Posterior vena cava (tissue), 2 donors: ENCODE data around the gene IDE. TPM values are rescaled to one million over a fixed set of nuclear protein-coding genes. Genes with fewer than 3 reads are reported as not detected.
"Not testable (repeated sequence)": the region's sequence is repeated elsewhere in the genome, so short reads cannot be mapped to it uniquely, and the experiment has no call there.

Experiments
- DNase-seq: peaks from one replicate; pipeline ENCODE4 v3.0.0-alpha.2; 2020; ENCODE audit warnings: low spot score
- intact Hi-C, 2 donors: fragments of 100-400 bp; cut with DNase I; formaldehyde crosslinking; loops; one replicate each; pipeline versions ENCODE4 v1.14.1 to v1.14.2; 2022 to 2023
- total RNA-seq, 2 donors: library from RNA; stranded (reverse); fragmentation: NEBNext Ultra II Directional; extraction: Animal tissue kit (Norgen Biotek cat#: 25700); gene quantifications; one replicate each; pipeline ENCODE4 v1.2.1, GENCODE V29; 2021
- donor health status: DM: yes; HTN: yes; CAD: no.
- donor health status: DM: yes; HTN: yes; CAD: no.

IDE gene
- total RNA-seq, 2 donors from 2014 or later = 40.1 to 45.6 TPM

GRCh38 chr10:92508866-92509265 is 65.0 kb downstream of the IDE start:
- intact Hi-C loops = no loop called here
- no peak for DNase-seq

DNA sequence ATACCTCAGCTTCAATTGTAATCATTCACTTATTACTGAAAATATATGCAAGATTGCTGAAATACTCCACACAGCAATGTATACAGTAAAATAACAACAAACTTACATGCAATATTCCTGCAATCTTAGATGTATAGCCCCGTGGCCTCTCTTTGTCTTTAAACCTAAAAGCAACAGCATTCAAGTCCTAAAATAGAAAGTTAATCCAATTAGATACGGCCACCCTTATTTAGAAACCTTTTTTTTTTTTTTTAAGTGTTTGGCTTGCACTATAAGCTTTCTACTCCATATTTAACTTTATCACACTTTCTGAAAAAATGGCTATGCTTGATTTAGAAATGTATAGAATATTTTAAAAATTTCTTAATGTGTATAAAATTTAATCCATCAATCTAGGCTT is 67.6 kb downstream of the IDE start:
- intact Hi-C loops = no loop called here
- DNase-seq = no peak

GRCh38 chr10:92505044-92505443 is 68.8 kb downstream of the IDE start:
- intact Hi-C loops = no loop called here
- DNase-seq = no peak

- intact Hi-C loops = no loop called here
- no peak for DNase-seq
Measured at GRCh38 chr10:92502296-92502808, 71.5 kb downstream of the IDE start.

- intact Hi-C loops = no loop called here
- DNase-seq = no peak
Measured at GRCh38 chr10:92493362-92493761, 80.5 kb downstream of the IDE start.

- no peak for DNase-seq
- intact Hi-C loops = no loop called here
Measured at GRCh38 chr10:92492748-92493240, 81.1 kb downstream of the IDE start.

DNA sequence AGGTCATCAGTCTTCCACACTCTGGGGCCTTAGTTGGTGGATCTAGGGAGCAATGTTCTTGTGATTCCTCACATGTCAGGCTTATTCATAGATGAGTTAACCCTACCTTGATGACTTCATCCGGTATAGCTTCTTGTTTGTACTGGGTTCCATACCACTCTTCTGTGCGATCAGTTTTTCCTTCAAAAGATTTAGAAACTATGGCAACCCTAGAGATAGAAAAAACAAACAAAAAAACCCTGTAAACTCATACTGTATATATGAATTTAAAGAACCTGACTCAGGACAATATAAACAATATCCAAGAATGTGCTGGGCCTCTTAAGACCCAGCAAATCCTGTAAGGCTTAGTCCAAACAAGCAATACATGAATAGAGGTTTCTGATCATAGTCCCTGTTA is 83.5 kb downstream of the IDE start:
- DNase-seq = no peak
- intact Hi-C loops = no loop called here

- intact Hi-C loops = no loop called here
- no peak for DNase-seq
Measured at GRCh38 chr10:92486637-92487036, 87.3 kb downstream of the IDE start.

DNA sequence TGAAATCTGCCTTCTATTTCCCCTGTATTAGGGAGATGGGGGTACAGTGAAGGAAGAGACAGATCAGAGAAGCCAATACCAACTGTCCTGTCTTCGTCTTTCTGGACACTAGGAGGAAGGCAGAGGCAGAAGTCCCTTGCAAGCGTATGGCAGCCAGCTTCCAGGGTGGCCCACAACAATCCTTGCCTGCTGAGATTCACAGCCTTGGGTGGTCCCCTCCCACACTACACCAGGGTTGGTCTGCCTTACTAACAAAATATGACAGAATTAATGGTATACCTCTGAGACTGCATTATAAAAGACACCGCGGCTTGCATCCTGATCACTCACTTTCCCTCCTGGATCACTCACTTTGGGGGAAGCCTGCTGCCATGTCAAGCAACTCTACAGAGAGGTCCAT is 90.4 kb downstream of the IDE start:
- no peak for DNase-seq
- intact Hi-C loops = no loop called here

DNA sequence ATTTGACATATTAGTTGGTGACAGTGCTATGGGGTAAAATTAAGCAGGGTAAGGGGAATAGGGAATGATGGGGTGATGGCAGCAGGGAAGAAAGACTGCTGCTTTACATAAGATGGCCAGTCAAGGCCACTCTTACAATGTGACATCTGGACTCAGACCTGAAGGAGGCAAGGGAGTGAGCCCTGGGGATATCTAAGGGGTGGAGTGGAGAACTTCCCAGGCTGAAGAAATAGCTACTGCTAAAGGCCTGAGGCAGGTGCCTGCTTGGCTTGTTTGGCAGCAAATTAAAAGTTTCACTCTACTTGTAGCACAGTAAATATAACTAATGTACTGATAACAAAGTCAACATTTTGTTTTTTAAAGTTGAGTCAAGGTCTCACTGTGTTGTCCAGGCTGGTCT is 93.5 kb downstream of the IDE start:
- intact Hi-C loops = no loop called here

DNA sequence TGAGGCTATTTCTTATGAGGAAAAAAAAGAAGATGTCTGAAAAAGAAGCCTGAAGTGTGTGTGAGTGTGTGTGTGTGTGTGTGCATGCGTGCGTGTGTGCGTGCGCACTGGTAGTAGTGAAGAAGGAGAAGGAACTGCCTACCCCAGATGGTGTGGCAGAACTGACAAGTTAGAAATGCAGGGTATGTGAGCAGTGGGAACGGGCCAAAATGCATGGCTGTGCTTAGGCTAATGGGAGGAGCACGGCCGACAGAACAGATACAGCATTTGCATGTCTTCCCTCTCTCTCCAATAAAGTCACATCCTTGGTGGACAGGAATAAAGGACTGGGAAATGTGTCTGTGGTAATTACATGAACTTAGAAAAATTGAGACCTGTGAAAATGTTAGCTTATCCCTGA is 94.3 kb downstream of the IDE start:
- DNase-seq = no peak
- intact Hi-C loops = no loop called here

More for the DNA sequence above, 93.5 kb downstream of the IDE start:
- no peak for DNase-seq

DNA sequence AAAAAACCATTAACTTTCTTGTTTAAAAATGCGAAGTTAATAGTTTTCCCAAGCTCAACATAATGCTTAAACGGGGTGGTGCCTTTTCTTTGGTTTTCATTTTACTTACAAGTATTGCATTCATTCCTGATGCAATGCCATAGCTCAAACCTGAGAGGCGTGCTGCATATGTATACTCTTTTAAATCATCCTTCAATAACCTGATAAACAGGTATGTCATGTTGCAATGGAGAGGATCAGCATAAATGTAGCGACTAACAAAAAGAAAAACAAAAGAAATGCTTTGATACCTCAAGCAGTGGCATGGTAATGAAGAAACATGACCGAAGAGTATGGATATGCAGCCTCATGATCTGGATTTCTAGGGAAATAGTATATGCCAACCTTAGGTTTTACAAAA is 95.4 kb downstream of the IDE start:
- no peak for DNase-seq
- intact Hi-C loops = no loop called here

DNA sequence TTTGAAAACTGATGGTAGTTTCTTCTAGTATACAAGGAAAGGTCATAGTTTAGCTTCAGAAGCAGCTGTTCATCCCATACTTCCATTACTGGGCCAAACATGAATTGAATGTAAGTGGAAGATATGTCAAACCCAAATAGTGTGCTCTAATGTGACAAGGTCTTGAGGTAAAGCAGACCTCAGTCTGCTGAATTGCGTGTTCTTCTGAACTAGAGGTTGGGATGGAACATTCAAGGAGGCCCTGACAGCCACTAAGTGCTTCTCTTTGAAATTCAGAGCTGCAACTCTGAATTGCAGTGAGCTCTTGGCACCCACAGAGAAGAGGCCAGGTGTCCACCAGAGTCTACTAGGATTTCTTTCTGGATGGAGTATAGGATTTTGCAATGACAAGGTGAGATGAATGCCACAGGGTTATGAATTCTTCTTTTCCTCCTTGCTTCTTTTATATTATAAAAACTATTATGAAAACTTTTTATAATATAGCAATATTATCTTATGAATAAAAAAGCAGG is 98.5 kb downstream of the IDE start:
- no peak for DNase-seq
- intact Hi-C loops = no loop called here

GRCh38 chr10:92470026-92470425 is 103.9 kb downstream of the IDE start:
- intact Hi-C loops = no loop called here

GRCh38 chr10:92464364-92464763 is 109.5 kb downstream of the IDE start:
- intact Hi-C loops = no loop called here
- no peak for DNase-seq

More at GRCh38 chr10:92470026-92470425, 103.9 kb downstream of the IDE start:
- no peak for DNase-seq

DNA sequence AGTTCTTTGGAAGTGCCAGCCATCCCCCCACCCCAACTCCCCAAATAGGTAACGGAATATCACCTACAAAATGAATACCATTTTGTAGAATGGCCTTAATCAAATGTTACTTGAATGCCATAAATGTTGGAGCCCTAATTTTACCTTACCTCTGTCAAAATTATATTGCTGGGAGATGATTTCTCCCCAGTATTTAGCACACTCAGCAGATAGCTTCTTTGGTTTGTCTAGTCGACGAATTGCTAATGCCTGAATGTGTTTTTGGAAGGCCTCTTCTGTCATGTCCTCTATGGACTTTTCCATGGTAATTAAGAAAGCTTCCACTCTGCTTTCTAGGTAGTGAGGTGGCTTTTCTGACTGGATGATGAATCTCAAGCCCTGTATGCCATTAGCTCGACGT is 110.3 kb downstream of the IDE start:
- intact Hi-C loops = no loop called here
- DNase-seq = no peak

DNA sequence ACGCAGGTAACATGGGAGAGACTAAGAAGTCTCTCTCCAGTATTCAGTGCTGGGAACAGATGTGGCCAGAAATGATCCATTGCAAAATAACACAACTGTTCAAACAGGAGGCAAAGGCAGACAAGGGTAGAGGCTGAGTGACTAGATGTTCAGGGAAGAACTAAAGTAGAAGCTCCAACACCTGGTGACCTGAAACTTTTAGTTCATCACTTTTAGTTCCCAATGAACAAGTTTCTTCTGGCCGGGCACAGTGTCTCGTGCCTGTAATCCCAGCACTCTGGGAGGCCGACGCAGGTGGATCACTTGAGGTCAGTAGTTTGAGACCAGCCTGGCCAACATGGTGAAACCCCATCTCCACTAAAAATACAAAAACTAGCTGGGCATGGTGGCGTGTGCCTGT is 118.9 kb downstream of the IDE start:
- DNase-seq, intact Hi-C loops: not testable (repeated sequence)

GRCh38 chr10:92452313-92452712 is 121.6 kb downstream of the IDE start:
- no peak for DNase-seq
- intact Hi-C loops = no loop called here

DNA sequence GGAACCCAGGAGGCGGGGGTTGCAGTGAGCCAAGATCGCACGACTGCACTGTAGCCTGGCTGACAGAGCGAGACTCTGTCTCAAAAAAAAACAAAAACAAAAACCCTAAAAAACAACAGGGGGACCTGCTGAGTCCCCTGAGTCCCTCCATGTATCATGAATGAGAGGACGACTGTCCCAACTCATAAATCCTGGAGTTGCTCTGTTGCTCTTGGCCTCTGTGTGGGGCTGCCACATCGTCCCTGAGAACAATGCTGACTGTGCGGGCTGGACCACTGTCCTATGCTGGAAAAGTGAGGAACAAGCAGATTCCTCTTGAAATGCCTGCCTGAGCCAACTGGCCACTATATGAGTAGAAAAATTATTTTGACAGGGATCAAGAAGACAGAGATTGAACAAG is 122.5 kb downstream of the IDE start:
- intact Hi-C loops = no loop called here

DNA sequence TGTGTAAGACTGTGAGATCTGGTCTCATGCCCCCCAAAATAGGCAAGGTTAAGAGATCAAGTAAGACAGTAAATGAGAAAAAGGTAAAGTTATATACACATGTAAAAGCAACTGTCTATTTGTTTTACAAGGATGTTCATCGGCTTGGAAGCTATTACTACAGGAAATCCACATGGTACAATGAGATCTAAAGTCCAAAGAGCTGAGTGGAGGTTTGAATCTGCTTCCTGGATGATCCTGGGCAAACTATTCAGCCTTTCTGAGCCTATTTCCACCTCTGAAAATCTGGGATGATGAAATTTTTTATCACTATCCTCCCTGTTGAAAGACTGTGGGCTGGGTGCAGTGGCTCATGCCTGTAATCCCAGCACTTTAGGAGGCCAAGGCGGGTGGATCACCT is 123.0 kb downstream of the IDE start:
- no peak for DNase-seq
- intact Hi-C loops = no loop called here

More for the DNA sequence above, 122.5 kb downstream of the IDE start:
- no peak for DNase-seq

DNA sequence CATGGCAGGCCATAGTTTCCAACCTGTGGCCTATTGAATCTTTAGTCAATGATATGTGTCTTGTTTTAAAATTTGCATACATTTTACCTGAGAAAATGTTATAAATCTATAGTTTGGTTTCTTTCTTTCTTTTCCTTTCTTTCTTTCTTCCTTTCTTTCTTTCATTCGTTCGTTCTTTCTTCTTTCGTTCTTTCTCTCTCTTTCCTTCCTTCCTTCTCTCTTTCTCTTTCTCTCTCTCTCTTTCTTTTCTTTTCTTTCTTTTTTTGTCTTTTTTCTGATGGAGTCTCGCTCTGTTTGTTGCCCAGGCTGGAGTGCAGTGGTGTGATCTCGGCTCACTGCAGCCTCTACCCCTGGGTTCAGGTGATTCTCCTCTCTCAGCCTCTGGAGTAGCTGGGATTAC is 133.3 kb downstream of the IDE start:
- DNase-seq = no peak

DNA sequence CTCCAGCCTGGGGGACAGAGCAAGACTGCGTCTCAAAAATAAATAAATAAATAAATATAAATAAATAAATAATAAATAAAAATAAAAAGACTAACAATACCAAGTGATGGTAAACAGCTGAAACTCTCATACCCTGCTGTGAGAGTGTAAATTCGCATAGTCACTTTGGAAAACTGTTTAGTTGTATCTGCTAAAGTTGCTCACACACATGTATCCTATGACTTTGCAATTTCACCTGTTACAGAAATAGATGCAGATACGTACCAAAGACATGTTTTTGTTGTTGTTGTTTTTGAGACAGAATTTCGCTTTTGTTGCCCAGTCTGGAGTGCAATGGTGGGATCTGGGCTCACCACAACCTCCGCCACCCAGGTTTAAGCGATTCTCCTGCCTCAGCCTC is 135.7 kb downstream of the IDE start:
- DNase-seq = no peak
- intact Hi-C loops = loop anchor here in 1 of 2 donors (5.0 kb wide), 1 partner anchor 351 kb away; no protein-coding TSS in a partner anchor

More for the DNA sequence above, 133.3 kb downstream of the IDE start:
- intact Hi-C loops = loop anchor here in 1 of 2 donors (10.0 kb wide), 1 partner anchor 1906 kb away; no protein-coding TSS in a partner anchor
